Measurements from ENCODE around the gene PLBD1. TPM values are rescaled to one million over a fixed set of nuclear protein-coding genes. Genes with fewer than 3 reads are reported as not detected.

Gene PLBD1
- total RNA-seq, 3 donors from 2014 or later, result 12.1 to 20.6 (median 19.8) TPM

Other genes starting within 250 kb of the PLBD1 start
- 10 to 100 TPM; 45.4 to 81.2 (median 48.8) TPM for gene ATF7IP, start 202.2 kb downstream of the PLBD1 start, total RNA-seq
- 1 to 10 TPM in 1 of 3 donors, not detected in 2; 1.3 TPM for gene GUCY2C, start 128.7 kb upstream of the PLBD1 start, total RNA-seq
- gene WBP11, start 235.6 kb upstream of the PLBD1 start, total RNA-seq, result 10 to 100 TPM; 20.3 to 22.8 (median 22.1) TPM
- 1 to 10 TPM; 1.4 to 2.3 (median 1.6) TPM for gene C12orf60, start 235.8 kb upstream of the PLBD1 start, total RNA-seq
- under 1 TPM in 2 of 3 donors, not detected in 1; 0.33 to 0.59 TPM for gene SMCO3, start 246.3 kb upstream of the PLBD1 start, total RNA-seq